Nephron (organoid): Measurements from ENCODE around the gene TBRG4.

Experiments used
- H3K27ac Mint-ChIP-seq, 3 experiments: 2 replicates each; pipeline ENCODE4 v1.8.0; 2020; ENCODE audit warnings: mixed read lengths in 3 of 3, mild to moderate bottlenecking in 2 of 3, moderate library complexity in 1 of 3
- H3K27me3 Mint-ChIP-seq: 2 replicates; pipeline ENCODE4 v1.8.0; 2021; ENCODE audit warnings: low read depth, mild to moderate bottlenecking, moderate library complexity, mixed read lengths
- H3K36me3 Mint-ChIP-seq: 2 replicates; pipeline ENCODE4 v1.8.0; 2020; ENCODE audit warnings: low read depth, mixed read lengths
- H3K4me1 Mint-ChIP-seq: 2 replicates; pipeline ENCODE4 v1.8.0; 2020; ENCODE audit warnings: mixed read lengths
- H3K4me3 Mint-ChIP-seq, 3 experiments: 2 replicates each; pipeline ENCODE4 v1.8.0; 2020; ENCODE audit warnings: mild to moderate bottlenecking in 3 of 3, mixed read lengths in 3 of 3, moderate library complexity in 2 of 3
- H3K9me3 Mint-ChIP-seq: 2 replicates; pipeline ENCODE4 v1.8.0; 2020; ENCODE audit warnings: mixed read lengths
- TF ChIP-seq, protein P1 (sequence below), 3 experiments: fragments of 200-600 bp; sonication (generic); IDR thresholded peaks; one replicate each; pipeline ENCODE4 v1.5.0; 2021; ENCODE audit warnings: antibody characterized with exemption in 3 of 3; ENCODE audit not compliant: unreplicated experiment in 3 of 3

TBRG4 gene

DNA sequence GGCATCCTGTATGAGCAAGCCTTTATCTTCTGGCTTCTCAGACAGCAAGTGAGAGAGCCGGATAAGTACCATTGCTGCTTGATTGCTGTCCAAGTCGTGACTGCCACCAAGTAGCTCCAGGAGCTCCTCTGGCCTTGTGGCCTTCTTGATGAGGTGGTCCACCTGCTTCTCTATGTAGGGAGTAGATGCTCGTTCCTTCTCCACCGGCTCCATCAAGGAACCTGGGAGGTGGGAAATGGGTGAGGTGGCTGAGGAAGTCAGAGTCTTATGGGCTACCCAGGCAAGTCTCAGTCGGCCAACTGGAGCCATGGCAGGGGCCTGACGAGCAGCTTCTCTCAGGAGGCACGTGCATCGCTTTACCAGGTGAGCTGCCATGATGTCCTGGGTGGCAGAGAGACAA is 2.6 kb downstream of the TBRG4 start:
- TF ChIP-seq, protein P1, sequence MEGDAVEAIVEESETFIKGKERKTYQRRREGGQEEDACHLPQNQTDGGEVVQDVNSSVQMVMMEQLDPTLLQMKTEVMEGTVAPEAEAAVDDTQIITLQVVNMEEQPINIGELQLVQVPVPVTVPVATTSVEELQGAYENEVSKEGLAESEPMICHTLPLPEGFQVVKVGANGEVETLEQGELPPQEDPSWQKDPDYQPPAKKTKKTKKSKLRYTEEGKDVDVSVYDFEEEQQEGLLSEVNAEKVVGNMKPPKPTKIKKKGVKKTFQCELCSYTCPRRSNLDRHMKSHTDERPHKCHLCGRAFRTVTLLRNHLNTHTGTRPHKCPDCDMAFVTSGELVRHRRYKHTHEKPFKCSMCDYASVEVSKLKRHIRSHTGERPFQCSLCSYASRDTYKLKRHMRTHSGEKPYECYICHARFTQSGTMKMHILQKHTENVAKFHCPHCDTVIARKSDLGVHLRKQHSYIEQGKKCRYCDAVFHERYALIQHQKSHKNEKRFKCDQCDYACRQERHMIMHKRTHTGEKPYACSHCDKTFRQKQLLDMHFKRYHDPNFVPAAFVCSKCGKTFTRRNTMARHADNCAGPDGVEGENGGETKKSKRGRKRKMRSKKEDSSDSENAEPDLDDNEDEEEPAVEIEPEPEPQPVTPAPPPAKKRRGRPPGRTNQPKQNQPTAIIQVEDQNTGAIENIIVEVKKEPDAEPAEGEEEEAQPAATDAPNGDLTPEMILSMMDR (IDR thresholded peaks at IDR 0.05; ENCODE audit: unreplicated experiment in 3 of 3) = no peak
- Mint-ChIP-seq H3K4me3 (peak overlapping the region; percentile 67 to 82 (median 79)), H3K9me3 (no peaks in the 10 kb centered on the region), H3K36me3 (peaks cover 29% of the 10 kb centered on the region), H3K27me3 (no peaks in the 10 kb centered on the region), H3K4me1 (peaks cover 24% of the 10 kb centered on the region), H3K27ac (peak overlapping the region in 1 of 3 experiments; percentile 37)

DNA sequence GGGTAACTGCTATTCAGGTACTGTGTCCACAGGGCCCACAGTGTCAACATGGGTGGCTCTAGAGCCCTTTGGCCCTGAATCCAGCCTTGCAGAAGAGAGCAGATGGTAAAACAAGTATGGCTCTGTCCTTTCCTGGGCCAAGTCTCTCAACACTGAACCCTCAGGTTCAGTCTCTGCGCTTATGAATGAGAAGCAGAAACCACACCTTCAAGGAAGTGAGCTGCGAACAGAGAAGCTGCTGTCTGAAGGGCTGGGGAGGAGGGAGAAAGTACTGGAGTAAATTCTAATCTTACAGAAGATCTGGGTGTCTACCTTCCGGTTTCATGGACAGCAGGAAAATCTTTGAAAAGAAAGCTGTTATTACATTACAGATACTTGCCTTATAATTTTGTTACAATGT is 4.1 kb downstream of the TBRG4 start:
- peaks cover 34% of the 10 kb centered on the region for H3K36me3 Mint-ChIP-seq
- H3K4me1 Mint-ChIP-seq = peaks cover 15% of the 10 kb centered on the region
- H3K4me3 Mint-ChIP-seq = peak overlapping the region in 2 of 3 experiments; percentile 14 to 34
- H3K9me3 Mint-ChIP-seq = no peaks in the 10 kb centered on the region
- no peak overlapping the region for H3K27ac Mint-ChIP-seq
- TF ChIP-seq, protein P1 (IDR thresholded peaks at IDR 0.05; ENCODE audit: unreplicated experiment in 3 of 3) = no peak
- no peaks in the 10 kb centered on the region for H3K27me3 Mint-ChIP-seq

DNA sequence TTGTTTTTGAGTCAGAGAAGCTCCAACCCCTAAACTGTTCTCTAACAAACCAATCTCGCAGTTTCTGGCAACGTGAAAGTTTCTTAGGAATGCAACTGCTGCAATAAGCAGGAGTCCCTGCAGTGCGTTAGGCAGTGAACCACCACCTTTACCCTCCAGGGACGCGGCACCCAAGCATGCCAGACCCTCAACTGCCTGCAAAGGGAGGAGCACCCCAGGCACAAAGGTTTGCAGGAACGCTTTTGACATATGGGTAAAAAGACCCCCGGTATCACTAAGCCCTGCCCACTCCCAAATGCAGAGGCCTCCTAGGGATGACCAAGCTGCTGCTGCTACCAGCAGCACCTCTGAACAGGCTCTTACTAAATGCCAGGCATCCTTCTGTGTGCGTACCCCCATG is 4.7 kb downstream of the TBRG4 start:
- H3K36me3 Mint-ChIP-seq = peaks cover 34% of the 10 kb centered on the region
- no peaks in the 10 kb centered on the region for H3K9me3 Mint-ChIP-seq
- no peak overlapping the region for H3K4me3 Mint-ChIP-seq
- H3K27me3 Mint-ChIP-seq = no peaks in the 10 kb centered on the region
- H3K27ac Mint-ChIP-seq = no peak overlapping the region
- H3K4me1 Mint-ChIP-seq = peaks cover 12% of the 10 kb centered on the region
- TF ChIP-seq, protein P1 (IDR thresholded peaks at IDR 0.05; ENCODE audit: unreplicated experiment in 3 of 3) = no peak

DNA sequence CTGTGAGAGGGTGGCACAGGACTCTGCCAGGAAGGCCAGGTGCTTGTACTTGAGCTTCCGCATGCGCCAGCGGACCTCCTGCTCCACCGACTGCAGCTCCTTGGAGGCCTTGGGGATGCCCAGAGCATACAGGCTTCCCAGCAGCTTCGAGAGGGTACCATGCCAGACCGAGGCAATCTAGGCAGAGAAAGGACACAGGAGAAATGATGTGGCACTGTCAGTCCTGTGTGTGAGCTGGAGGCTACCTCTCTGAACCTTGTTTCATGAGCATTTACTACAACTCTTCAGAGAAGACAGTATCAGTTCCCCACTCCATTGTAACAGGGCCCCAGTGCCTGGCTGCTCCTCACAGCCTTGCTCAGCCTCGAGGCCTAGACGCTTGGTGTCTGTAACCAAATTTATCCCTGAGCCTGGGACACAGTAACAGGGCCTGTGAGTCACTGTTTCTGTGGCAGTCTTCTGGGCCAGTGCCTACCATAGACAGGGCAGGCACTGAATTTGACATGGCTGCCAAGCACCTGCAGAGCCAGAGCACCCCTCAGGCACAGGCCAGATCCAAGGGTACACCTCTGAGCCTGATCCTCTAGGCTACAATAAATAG is 5.8 kb downstream of the TBRG4 start:
- H3K27ac Mint-ChIP-seq = no peak overlapping the region
- TF ChIP-seq, protein P1 (IDR thresholded peaks at IDR 0.05; ENCODE audit: unreplicated experiment in 3 of 3) = no peak
- no peaks in the 10 kb centered on the region for H3K9me3 Mint-ChIP-seq
- peaks cover 40% of the 10 kb centered on the region for H3K36me3 Mint-ChIP-seq
- H3K4me3 Mint-ChIP-seq = no peak overlapping the region
- peaks cover 6% of the 10 kb centered on the region for H3K4me1 Mint-ChIP-seq
- no peaks in the 10 kb centered on the region for H3K27me3 Mint-ChIP-seq

DNA sequence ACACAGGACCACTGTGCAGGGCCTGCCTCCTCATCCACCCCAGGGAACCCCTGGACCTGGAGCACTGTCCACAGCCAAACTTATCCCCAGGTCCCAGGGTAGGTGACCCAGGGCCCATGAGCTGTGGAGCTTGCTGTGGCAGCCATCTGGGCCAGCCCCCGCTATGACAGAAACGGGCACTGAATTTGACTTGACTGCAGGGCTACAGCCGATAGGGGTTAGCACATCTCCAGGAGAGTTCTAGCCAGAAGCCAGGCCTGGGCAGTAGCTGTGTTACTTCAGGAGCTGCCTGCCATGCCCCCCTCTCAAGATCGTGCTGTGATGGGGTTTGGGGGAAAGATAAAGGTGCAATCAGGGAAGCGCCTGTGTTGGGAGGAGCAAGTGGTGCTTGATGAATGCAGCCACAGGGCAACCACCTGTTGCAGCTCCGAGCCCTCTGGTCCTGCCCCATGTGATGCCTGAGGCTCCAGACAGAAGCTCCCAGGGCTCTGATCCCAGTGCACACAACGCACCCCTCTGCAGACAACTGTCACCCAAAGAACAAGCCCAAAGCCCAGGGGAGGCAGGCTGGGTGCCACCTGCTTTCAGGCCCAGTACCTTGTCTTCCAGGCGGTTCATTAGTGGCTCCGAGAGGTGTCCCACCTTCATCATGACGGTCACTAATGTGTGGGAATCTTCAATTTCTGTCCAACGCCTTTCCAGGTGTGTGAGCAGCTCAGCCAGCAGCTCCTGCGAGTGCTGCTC is 6.5 kb downstream of the TBRG4 start:
- H3K36me3 Mint-ChIP-seq = peaks cover 38% of the 10 kb centered on the region
- no peak overlapping the region for H3K27ac Mint-ChIP-seq
- peaks cover 2% of the 10 kb centered on the region for H3K4me1 Mint-ChIP-seq
- no peaks in the 10 kb centered on the region for H3K27me3 Mint-ChIP-seq
- TF ChIP-seq, protein P1 (IDR thresholded peaks at IDR 0.05; ENCODE audit: unreplicated experiment in 3 of 3) = no peak
- no peak overlapping the region for H3K4me3 Mint-ChIP-seq
- no peaks in the 10 kb centered on the region for H3K9me3 Mint-ChIP-seq
